GM18508 (cell line): ENCODE measurements around the gene ZNF267.
"Not testable (repeated sequence)": the region's sequence is repeated elsewhere in the genome, so short reads cannot be mapped to it uniquely, and the experiment has no call there.

Source experiments
- ATAC-seq: cut with Tn5 transposase; IDR thresholded peaks from one replicate; pipeline ENCODE4 v1.9.1; 2021; ENCODE audit warnings: moderate number of reproducible peaks; ENCODE audit not compliant: insufficient read depth, unreplicated experiment

ZNF267 gene

DNA sequence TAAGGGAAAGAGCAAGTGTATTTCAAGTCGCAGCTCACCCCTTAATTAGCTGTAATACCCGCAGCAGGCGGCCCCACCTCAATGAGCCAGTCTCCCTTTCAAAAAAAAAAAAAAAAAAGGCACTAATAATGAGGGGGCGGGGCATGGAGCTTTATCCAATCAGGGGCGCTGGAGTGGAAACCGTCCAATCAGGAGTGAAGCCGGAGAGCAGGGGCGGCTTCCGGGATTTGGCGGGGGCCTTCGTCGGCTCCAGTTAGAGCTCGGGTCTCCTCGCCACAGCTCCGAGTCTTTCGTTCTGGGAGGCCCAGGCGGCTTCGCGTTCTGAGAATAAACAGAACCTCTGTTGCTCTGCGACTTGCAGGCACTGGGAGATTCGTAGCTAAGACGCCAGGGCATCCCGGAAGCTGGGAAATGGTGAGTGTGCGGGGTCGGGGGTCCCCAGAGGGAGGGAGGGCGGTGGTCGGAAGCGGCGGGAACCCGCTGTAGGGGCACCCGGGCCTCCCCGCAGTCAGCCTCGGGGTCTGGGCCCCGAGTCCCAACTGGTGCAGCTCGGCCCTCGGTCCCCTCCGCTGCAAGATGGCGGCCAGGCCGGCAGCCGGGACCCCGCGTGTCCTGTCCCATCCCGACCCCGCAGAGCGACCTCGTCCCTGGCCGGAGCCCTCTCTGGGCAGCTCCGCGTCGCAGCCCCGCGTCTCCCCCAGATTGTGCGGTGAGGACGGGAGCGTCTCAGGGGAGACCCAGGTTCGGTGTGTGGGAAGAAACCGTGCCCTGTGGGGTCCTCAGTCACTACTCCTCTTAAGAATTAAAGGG is at the start of gene ZNF267:
Gene ZNF267 (plus strand): TSS at position 252 of the 810 bp plus-strand sequence. CDS start 160 bp downstream, at position 412.
- ATAC-seq: peak; percentile 19

DNA sequence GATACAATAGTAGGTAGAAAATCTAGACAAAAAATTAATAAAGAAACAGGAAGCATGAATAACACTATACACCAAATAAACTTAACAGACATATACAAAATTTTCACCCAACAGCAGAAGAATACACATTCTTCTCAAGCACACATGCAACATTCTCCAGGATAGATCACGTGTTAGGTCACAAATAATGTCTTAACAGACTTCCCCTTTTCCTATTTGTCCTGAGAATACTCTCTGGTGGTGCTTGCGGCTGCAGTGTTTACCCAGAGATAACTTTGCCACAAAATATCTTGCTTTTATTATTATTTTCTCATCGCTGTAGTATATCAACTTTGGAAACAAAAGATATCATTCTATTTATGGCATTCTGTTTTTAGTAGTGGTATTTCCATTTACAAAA is 40.6 kb upstream of the ZNF267 start:
- ATAC-seq: no peak

GRCh38 chr16:31836396-31836795 is 37.2 kb upstream of the ZNF267 start:
- ATAC-seq: not testable (repeated sequence)

- ATAC-seq: no peak
Observed at GRCh38 chr16:31842864-31843263, 30.7 kb upstream of the ZNF267 start.

- not testable (repeated sequence) for ATAC-seq
Observed at GRCh38 chr16:31848572-31848971, 25.0 kb upstream of the ZNF267 start.

DNA sequence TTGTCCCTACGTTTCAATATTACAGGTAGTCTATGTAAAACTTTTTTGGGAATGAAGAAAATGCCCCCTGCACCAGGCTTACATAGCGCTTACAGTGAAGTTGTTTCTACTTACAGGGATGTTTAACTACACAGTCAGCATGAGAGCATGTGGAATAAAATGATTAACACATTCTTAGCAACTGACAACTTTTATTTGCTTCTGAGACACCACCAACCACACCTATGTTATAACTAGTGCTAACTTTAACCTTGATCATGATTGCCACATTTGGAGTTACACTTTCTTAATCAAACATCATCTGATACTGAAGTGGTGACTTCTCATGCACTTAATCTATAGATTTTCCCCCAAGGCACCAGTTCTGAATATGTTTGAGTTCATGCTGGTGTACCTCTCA is 20.3 kb upstream of the ZNF267 start:
- ATAC-seq: no peak

DNA sequence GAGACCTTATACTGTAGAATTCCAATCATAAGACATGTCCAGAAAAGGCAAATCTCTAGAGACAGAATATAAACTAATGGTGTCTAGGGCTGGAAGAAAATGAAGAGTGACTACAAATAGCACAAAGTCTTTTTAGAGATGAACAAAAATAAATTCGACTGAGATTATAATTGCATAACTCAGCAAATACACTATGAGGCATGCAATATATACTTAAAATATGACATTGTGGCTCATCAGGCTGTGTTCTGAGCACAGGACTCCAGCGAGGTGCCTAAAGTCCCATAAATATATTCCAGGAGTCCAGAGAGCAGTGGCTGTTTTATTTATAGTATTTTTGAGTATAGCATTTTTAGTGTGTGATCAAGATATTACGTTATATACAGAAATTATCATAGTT is 13.1 kb upstream of the ZNF267 start:
- ATAC-seq: no peak

GRCh38 chr16:31861455-31861854 is 12.2 kb upstream of the ZNF267 start:
- ATAC-seq: no peak

DNA sequence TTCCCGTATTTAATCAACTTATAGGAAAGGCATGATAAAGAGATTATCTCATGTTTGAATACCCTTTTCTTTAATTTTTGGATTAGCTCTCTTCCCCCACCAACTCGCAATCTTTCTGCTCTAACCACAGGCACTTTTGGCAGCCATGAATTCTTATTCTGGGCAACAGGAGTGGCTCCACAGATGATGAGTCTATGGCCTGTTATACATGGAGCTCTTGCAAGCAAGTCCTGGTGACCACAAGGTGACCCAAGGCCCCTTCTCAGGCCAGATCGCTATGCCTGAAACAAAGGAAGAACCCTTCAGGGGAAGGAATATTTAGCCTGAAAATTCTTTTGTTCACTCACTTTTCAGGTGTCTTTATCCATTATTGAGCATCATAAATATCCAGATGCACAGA is 10.8 kb upstream of the ZNF267 start:
- no peak for ATAC-seq

DNA sequence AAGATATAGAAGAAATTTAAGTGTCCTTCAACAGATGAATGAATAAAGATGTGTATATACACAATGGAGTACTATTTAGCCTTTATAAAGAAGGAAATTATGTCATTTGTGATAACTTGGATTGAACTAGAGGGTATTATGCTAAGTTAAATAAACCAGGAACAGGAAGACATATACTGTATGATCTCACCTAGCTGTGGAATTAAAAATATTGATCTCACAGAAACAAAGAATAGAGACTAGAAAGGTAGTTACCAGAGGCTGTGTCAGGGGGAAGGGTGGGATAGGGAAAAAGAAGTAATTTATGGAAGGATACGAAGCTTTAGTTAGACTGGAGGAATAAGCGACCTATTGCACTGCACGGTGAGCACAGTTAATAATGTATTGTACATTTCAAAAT is 5.4 kb upstream of the ZNF267 start:
- ATAC-seq: no peak

DNA sequence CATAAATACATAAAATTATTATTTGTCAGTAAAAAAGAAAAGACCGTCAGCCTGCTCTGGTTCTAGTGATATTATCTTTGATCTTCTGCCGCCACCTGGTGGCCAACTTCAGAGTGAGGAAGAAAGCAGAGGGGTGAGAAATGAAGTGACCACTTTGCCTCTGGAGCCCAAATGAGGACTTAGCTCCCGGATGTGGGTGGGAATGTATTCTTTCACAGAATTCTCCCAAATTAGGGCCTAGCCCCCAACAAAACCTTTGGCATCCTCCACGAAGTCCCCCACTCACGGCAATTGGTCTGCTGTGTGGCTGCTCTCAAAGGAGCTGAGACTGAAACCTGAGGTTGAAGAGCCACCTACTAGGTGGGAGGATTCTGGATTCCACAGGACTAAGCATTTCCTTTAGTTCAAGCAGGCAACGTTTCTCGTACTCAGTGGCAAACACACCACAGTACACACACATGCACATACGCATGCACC is 4.9 kb upstream of the ZNF267 start:
- peak; percentile 32 for ATAC-seq

DNA sequence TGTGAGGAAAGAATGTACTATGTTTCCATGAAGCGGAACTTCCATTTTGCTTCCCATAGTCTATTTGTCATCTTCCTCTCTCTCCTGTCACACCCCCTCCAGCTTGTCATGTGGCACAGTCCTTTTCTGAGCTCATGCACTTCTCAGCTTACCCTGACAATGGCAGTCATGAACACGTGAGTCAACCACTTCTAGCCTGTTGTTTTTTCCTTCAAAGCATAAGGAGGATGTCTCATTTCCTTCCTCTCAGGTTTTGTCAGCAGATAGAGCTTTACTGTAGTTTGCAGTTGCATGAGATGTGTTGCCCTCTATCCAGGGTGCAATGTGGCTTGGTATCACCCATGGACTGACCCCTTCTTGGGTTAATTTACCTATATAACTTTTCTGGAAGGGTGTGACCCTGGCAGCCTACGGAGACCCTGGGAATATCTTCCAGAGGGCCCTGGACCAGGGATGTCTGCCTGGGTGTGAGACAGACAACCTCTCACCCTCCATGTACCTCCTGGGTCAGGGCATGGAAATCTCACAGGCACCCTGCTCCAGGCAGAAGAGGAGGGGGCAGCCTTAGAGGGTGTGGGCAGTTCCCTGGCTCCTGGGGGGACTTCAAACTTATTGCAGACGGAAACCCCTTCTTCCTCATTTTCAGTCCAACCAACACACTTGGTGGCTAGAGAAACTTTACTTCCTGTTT is 4.0 kb upstream of the ZNF267 start:
- peak; percentile 27 for ATAC-seq

DNA sequence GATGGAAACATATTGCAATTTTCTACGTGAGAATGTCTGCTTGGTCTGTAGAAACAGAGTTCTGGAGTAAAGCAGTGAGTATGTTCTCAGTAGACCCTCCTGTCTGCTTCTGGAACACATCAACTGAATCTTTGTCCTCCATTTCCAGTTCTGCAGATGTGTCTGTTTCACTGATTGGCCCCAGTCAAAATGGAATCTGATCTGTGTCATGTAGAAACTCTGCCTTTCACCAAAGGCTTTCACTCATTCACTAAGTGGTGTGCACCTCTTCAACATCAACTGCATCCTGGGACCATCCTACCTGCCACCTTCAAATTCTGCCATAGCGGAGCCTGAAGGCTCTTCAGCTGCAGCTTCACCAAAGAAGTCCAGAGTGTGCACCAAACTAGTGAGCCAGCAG is 2.8 kb upstream of the ZNF267 start:
- ATAC-seq: no peak

- ATAC-seq: no peak
Observed at GRCh38 chr16:31871510-31871909, 2.1 kb upstream of the ZNF267 start.

DNA sequence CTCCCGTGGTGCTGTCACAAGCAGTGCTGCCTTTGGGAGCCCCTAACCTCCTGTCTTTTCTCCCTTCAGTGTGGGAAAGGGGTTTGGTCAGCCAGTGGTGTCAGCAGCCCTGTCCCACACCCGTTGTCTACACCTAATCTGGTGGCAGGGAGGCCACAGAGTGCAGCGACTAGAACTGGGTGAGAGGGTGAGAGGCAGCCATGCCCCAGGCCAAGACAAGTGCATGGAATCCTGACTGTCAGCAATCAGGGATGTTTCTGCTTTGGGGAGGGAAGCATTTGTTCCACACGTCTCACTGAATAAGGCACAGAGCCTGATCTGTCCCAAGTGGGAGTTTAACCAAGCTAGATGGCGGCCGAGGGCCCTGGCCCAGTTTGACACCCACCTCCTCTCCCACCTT is 1.4 kb upstream of the ZNF267 start:
- ATAC-seq: no peak

- peak; percentile 23 for ATAC-seq
Observed at GRCh38 chr16:31874366-31875111, 932 bp downstream of the ZNF267 start.

DNA sequence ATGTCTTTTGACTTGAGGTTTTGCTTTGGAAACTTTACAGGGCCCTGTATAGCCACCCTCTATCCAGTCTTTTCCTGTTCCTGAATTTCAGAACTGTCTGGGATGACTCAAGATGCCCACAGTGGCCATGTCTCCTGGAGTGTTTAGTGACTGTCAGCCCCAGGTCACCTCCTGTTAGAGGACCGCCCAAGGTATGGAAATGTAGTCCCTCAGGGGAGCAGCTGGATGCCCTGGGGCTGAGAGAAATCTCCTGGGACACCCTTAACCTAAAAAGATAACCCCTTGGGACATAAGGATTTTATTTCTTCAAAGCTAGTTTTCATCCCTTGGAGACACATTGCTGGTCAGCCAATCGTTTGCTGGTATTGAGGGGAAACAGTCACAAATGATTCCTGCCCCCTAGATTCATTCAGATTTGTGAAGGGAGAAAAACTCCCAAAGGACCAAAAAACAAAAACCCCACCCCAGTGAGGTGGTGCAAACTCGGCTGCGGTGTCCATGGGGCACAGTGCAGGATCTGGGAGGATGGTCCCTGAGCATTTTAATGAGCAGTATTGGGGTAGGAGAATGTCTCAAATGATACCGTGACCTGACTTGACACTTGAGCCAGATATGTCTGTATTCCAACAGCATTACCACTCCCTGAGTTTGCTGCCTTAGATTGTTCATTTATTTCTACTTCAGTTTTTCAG is 1.7 kb downstream of the ZNF267 start:
- ATAC-seq: no peak

DNA sequence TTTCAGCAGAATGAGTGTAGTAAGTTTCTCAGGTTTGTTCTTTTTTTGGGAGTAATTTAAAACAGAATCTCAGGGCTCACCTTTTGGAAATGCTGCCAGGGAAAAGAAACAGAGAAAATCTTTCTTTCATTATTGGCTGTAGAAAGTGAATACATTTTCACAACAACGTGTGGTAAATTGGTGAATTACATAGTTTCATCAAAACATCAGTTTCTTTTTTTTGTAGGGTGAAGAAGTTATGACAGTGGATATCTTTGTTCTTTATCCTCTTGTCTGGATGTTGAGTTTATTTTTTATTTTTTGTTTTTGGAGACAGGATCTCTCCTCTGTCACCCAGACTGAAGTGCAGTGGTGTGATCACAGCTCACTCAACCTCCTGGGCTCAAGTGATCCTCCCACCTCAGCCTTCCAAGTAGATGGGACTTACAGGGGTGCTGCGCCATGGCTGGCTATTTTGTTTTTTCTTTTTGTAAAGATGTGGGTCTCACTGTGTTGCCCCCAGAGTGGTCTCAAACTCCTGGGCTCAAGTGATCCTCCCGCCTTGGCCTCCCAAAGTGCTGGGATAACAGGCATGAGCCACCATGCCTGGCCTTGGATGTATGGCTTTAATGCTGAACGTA is 2.4 kb downstream of the ZNF267 start:
- ATAC-seq: no peak

DNA sequence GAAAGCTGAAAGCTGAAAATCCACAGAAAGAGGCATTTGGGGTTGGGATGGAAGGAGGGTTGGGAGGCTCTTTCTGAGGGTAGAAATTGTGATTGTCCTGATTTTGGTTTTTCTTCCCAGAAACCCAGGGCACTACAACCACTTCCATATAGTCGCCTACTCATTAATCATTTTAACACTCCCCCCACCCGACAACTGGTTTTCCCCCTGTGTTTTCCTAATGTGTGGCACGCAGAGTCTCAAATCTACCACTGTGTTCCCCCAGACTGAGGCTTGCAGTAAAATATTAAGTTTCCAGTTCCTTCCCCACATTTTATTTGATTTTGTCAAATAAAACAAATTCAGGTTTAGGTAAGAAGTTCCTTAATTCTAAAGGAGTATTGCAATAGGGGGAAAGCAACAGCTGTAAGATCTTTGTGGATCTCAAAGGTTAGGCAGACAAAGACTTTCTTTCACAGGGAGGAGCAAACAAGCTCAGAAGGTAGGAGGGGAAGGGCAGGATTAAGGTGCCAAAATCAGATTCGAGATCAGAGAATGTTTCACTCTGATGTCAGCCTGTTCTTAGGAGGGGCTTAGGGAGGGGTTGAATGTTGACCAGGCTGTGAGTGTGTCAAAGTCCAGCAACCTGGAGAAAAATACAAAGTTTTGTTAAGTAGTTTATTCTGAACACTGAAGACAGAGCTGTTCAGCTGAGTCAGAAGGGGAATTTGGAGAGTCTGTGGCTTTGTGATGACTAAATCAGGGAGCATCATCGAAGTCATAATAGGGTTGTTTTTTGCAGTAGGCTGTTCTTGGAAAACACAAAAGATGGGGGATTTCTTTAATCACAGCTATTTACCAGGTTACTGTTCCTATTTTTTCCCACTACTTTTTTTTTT is 3.6 kb downstream of the ZNF267 start:
- peak; percentile 62 for ATAC-seq
